NK-92 (cell line): ENCODE data around the gene STAG2.
"Not testable (repeated sequence)": the region's sequence is repeated elsewhere in the genome, so short reads cannot be mapped to it uniquely, and the experiment has no call there.

Experiments
- DNase-seq: peaks from one replicate; lab custom pipeline; 2025; ENCODE audit not compliant: unreplicated experiment; lab: John Stamatoyannopoulos, UW

The STAG2 gene

DNA sequence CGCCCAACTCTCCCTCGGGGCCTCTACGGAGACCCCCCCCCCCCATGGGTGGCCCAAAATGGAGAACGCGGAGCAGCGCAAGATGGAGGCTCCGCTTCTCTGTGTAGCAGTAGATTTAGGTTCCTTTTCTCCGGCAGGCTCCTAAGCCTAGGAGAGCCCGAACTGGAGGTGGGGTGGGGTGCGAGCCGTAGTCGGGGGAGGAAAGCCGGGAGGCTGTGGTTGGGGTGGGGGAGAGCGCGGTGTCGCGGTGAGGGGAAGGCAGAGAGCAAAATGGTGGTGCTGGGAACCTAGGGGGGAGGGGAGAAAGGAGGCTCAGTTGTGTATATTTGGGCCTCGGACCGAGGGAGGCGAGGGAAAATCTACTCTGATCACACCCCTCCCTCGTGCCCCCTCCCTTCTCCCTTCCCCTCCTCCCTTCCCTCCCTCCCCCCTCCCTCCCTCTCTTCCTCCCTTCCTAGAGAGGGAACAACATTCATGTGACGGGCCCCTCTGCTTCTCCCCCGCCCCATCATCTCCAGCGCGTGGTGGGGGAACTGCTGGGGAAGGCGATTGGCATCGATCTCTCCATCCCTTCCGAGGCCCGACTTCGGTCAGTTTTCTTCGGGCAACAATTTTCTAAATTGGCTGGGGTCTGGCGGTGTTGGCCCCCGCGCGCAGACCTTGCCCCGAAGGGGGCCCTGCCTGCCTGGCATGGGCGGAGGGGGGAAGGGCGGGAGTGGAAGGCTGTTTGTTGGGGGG, at the start of gene STAG2:
Gene STAG2, plus strand, starts transcription at position 439 of the 738 bp plus-strand sequence. CDS start 60,922 bp downstream, outside the sequence.
- DNase-seq, result no peak

DNA sequence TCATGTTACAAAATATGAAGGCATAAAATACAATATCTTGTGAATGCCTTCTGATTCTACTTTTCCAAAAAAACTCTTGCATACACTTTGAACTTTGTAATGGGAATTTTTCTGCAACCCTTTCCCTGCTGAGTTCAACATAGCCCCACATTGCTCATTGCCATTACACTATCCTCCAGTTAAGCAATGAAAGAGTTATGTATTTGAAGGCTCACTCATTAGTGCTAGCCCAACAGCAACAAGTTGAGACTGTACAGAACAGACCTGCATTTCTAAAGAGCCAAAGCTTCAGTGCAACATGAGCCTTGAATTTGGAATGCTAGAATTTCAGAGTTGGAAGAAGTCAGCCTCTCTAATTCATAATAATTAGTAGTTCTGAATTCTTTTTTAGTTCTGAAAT, 44.4 kb upstream of the STAG2 start:
- DNase-seq, result no peak

DNA sequence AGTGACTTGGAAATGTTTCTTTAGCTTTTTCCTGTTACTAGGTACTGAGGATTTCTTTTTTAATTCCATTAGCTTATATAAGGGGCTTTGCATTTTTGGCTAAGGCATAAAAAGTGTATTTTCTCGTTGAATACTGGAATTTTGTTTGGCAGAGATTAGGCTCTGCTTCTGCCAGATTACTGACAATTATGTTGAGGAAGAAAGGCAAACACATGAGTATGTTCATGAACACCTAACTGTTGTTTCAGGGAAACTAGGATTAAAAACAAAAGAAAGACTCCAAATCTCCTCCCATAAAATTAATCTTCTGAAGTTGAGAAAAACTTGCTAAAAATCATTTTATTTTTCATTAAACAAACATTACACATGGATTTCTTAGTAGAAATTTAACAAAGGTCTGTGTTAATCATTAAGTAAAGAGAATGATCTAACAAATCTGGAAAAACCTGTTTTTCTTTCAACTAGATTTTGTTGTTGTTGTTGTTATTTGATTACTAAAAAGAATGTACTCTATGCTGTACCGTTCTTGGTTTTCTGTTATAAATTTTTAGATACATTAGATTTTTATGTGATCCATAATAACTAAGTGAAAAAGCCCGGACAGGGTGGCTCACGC, 43.3 kb upstream of the STAG2 start:
- DNase-seq, result no peak

DNA sequence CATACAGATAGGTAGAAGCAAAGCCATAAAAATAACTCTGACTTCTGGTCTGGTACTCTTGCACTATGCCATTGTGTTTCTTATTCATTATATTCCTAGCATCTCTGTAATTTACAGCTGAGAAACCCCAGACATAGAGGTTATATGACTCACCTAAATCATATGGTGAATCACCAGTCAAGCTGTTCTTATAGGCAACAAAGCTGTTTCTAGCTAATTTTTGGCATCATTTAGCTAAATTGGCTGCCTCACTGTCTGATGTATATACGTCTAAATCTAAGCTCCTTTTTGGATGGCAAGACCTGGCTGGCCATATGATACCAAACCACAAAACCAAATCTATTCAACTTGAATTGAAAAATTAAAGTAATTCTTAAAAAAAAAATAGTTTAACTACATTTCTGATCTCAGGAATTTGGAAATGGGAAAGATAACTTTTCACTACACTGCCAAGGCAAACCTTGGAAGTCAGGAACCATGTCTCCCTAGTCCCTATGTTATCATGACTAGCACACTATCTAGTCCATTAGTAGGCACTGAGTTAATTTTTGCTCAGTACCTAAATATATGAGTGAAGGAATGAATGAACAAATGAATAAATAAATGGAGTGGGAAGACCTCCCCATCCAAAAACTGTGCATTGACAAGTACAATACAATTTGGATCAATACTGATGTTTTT, 41.3 kb upstream of the STAG2 start:
- no peak for DNase-seq

DNA sequence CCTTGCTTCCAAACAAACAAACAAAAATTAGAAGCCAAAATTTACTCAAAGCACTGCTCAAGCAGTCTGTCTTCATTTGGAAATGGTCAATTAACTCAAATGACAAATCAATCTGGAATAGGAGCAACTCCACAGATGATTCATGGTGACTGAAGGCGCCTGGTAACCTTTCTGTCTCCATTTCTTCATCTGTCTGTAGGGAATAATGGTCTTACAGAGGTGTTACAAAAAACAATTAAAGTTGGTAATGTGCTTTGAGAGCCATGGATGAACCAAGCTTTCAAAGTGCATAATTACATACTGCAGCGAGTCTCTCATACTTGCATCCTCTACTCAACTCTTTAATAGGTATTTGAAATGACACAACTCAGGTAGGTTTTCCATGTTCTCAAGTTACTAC, 38.3 kb upstream of the STAG2 start:
- DNase-seq, result no peak

DNA sequence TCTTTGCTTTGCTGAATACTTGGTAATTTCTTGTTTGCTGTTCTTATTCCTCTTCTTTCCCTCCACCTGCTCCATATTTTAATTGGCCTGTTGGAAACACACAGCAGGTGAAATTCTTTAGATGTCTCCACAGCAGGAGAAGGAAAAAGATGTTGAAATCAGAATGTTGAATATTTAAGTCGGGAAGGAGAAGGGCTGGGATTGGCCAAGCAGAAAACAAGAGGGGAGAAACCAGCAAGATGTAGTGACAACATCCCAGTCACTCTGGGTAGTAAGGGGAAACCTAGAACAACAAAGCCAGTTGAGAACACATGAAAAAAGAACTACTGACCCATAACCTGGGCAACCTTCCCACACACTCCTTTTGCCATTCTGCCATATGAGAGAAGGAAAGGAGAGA, 37.3 kb upstream of the STAG2 start:
- no peak for DNase-seq

DNA sequence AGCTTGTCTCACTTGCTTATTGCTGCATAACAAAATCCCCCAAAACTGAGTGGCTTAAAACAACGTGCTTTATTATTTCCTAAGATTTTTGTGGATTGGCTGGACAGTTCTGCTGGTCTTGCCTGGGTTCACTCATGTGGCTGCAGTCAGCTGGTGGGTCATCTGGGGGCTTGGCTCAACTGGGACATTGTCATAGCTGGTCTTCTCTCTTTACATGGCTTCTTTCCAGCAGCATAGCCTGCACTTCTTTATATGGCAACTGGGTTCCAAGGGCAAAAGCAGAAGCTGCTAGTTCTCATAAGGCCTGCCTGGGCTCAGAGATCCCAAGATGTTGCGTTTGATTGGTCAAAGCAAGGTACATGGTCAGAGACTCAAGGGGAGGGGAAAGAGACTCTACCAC, 33.7 kb upstream of the STAG2 start:
- no peak for DNase-seq

DNA sequence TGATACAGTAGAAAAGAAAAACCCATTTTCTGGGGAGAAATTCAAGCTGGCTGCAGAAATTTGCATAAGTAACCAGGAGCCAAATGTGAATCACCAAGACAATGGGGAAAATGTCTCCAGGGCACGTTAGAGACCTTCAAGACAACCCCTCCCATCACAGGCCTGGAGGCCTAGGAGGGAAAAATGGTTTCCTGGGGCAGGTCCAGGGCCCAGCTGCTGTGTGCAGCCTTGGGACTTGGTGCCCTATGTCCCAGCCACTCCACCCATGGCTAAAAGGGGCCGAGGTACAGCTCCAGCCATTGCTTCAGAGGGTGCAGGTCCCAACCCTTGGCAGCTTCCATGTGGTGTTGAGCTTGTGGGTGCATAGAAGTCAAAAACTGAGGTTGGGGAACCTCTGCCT, 29.5 kb upstream of the STAG2 start:
- not testable (repeated sequence) for DNase-seq

DNA sequence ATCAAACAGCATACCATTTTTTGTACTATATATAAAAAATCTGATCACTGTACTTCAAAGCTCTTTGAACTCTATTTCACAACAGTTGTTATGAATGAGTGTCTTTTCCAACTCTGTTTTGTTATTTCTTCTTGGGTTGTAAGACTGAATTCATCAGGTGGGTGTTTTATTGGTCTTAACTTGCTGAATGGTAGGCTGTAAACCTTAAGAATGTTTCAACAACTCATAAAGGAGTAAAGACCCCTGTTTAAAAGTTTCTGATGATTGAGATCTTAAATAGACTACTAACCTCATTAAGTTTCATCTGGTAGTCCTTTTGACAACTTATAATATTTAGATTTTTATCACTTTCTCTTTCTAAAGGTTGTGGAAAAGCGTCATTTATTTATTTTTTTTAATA, 18.4 kb upstream of the STAG2 start:
- no peak for DNase-seq

DNA sequence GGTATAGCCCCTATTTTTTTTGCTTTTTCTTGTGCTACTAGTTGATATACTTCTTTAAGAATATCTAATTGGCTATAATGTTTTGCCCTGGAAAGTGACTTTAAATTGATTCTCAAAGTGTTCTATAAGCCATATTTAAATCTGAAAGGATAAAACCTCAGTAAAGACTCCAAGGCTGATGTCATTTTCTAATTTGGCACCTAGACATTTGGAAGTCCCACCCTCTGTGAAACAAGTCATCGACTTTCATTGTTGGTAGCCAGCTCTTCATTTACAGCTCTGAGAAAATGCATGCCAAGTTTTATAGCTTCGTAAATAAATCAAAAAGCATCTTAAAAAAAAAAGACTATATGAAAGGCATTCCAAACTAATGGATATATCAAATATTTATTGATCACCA, 18.0 kb upstream of the STAG2 start:
- DNase-seq, result no peak

DNA sequence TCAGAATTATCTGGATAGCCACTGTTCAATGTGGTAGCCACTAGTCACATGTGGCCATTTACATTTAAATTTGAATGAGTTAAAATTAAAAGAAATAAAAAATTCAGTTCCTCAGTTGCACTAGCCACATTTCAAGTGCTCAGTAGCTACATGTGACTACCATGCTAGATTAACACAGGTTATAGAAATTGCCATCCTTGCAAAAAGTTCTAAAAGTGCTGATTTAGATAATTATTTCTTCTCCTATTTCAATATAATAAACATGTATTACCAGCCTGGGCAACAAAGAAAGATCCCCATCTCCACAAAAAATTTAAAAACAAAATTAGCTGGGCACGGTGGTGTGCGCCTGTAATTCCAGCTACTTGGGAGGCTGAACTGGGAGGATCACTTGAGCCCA, 11.7 kb upstream of the STAG2 start:
- no peak for DNase-seq

DNA sequence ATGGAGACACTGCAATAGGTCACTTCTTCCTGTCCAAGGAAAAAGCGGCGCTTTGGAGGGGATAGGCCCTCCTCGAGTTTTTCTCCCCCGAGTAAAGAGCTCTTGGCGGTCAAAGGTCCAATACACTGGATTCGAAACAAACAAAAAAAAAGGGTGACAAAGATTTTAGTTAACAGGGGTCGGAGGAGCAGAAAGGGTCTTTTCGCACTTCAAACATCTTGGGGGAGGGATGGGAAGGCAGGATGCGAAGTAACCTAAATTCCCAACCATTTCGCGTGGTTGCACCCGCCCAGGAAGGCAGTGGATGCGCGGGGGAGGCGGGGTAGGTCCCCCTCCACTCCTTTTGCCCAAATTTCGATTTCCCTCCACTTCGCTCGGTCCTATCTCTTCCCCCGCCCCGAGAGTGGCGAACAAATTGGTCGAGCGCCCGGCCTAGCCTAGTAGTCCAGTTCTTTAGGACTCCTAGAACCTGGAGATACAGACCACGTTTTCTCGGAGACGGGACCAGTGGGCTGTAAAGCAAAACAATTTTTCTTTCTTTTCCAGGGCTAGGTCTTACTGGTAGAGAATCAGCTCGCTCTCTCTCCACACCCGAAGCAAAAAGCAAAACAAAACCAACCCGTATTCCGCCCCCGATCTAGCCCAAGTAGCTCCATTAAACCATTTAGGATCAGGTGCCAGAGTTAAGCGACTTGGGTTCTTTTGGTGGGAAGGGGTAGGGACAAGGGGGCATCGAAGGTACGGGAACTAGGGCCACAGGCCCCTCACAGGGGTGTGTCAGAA, 2.0 kb upstream of the STAG2 start:
- DNase-seq, result no peak

DNA sequence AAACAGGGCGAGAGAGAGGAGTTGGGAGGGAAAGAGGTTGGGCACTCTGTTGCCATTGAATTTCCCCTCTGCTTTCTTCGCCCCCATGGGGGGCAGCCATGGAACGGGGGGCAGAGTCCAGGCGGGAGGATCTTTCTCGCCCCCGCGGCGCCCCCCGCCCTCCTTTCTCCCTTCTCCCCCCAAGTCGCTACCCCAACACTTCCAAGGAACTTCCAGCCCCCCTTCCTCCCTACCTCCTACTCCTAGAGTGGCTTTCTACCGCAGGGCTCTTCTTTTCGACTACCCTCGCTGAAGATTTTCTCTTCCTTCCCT, 594 bp upstream of the STAG2 start:
- DNase-seq, result no peak

DNA sequence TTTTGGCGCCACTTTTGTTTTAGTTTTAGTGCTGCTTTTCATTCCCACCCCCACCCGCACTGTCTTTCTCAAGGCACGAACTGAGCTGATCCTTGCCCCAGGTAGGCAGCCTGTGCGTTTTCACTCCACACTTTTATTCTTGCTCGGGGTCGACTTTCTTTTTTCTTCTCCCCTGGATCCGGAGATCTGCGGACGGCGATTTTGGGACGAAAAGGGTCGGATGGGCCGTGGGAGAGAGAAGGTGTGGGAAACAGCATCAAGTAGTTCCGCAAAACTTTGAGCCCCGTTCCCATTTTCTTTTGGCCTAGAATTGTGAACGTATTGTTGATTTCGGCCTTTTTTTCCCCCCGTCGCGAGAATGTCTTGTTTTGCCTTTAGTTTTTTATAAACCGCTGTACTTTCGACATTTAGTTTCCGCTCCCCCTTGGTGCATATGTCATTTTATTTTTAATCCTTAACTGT, 531 bp downstream of the STAG2 start:
- DNase-seq, result no peak

DNA sequence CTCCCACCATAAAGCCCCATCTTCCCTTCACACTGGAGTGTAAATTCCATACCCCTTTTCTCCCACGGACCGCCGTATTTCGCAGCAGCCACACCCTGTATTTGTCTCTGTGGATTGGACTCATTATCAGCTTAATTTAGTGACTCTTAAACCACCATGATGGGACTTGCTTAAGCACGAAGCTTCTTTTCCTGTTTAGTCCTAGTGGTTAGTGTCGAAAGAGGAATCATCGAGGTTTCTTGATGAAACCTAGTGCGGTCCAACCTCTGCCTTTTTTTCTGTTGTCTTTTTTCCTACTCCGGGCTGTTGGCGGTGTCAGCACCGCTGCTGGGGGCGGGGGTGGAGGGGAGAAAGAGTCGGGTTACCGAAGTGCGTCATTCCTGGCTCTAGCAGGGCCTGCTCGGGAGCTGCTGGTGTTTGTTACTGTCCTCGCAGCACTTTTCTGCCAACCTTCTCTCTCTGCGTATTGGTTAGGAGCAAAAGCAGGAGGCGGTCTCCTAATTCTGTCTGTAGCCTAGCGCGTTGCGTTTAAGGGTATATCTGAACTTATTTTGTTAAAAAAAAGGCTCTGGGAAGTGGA, 1.4 kb downstream of the STAG2 start:
- DNase-seq, result peak; percentile 43

DNA sequence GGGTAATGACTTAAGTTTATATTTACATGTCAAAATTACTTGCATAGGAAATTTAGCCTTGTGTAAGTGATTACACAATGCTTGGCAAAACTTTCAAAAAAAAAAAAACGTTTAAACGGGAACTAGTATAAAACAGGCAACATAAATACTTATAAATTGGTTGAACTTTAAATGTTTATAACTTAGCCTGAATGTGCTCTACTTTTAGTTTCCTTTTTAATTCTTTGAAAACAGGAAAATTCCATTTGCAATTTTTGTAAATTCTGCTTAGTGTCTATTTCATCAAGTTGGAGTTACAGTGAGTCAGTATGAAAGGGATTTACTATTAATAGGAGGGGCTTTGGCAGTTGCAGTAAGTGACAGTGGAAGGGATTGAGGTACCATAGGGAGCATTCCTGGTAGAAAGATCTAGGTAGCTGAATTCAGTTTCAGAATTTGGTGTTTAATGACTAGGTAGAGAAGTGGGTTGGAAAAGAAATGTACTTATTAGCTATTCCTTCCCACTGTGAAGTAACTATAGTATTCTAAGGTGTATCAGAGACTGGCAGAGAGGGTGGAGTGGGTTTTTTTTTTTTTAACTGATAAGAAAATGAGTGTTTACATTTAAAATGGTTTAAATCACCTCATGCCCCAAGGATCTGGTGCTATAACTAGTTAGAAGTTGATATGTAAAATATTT, 2.8 kb downstream of the STAG2 start:
- DNase-seq, result no peak

DNA sequence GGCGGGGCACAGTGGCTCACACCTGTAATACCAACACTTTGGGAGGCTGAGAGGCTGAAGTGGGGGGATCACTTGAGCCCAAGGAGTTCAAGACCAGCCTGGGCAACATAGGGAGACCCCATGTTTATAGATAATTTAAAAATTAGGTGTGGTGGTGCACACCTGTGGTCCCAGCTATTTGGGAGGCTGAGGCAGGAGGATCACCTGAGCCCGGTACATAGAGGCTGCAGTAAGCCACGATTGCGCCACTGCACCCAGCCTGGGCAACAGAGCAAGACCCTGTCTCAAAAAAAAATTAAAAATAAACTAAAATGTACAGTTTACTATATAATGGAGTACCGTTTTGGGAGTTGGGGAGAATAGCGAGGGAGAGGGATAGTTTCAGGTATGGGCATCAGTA, 4.2 kb downstream of the STAG2 start:
- no peak for DNase-seq

DNA sequence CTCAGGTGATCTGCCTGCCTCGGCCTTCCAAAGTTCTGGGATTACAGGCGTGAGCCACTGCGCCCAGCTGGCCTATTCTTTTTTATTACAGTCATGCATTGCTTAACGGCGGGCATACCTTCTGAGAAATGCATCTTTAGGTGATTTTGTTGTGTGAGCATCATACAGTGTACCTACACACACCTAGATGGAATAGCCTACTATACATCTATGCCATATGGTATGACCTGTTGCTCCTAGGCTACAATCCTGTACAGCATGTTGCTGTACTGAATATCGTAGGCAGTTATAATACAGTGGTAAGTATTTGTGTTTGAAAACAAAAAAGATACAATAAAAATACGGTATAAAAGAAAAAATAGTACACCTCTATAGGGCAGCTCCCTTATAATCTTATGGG, 6.0 kb downstream of the STAG2 start:
- DNase-seq, result no peak

DNA sequence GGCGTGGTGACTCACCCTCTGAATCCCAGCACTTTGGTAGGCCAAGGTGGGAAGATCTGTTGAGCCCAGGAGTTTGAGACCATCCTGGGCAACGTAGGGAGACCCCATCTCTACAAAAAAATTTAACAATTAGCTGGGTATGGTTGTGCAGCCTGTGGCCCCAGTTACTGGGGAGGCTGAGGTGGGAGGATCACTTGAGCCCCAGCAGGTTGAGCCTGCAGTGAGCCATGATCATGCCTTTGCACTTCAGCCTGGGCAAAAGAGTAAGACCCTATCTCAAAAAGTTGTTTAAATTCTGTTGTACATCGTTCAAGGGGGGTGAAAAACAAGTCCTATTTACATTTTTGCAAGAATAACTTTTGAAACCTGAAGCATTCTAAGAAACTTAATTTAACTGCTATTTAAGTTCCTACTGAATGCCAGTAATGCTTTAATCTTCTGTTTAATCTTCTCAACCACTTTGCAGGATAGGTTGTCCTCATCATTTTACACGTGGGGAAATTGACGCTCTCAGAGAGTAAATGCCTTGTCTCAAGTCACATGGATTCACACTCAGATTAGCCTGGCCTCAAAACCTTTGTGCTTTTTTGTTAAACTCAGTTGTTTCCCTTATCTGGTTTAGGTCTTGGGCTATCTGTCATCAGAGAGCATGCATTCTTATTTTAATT, 7.0 kb downstream of the STAG2 start:
- DNase-seq, result no peak

DNA sequence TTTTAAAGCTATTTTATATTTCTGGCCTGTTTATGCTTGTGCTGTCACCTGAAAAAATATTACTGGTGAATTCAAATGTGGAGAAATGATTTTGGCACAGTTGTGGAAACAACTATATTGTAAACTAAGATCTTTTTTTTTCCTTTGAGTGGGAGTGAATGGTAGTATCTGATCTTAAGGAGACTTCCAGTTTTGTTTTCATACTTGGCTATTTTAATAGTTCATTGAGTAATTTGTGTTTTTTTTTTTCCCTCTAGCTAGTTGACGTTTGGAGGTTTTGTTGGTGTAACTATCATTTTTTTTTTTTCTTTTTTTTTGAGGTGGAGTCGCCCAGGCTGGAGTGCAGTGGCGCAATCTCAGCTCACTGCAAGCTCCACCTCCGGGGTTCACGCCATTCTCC, 10.5 kb downstream of the STAG2 start:
- no peak for DNase-seq
